ENCODE measurements around the gene CLHC1. TPM values are rescaled to one million over a fixed set of nuclear protein-coding genes. Genes with fewer than 3 reads are reported as not detected.
"Not testable (repeated sequence)": the region's sequence is repeated elsewhere in the genome, so short reads cannot be mapped to it uniquely, and the experiment has no call there.

Gene CLHC1
- total RNA-seq, 4 donors from 2014 or later, result 3.0 to 16.8 (median 3.8) TPM

- Histone ChIP-seq H3K27me3 (no peaks in the 10 kb centered on the region), H3K9me3 (no peaks in the 10 kb centered on the region), H3K36me3 (no peaks in the 10 kb centered on the region), H3K27ac (no peak overlapping the region), H3K4me3 (no peak overlapping the region), H3K4me1 (peaks cover 4 to 51% (median 7%) of the 10 kb centered on the region in 3 donors)
- 35 to 81% methylated on average over 2 of the region's 2 CpGs for WGBS, 2 donors (ENCODE audit: low coverage in 1 of 2)
- no peak for ATAC-seq
- no peak for TF ChIP-seq POLR2AphosphoS5 (IDR thresholded peaks at IDR 0.05)
- TF ChIP-seq POLR2A (IDR thresholded peaks at IDR 0.05), result no peak
- TF ChIP-seq EP300 (IDR thresholded peaks at IDR 0.05), result no peak
- TF ChIP-seq CTCF (IDR thresholded peaks at IDR 0.05), result no peak
These were observed 96.6 kb downstream of the CLHC1 start for GRCh38 chr2:55135491-55135890.

GRCh38 chr2:55134316-55134706 is 97.8 kb downstream of the CLHC1 start:
- H3K36me3 ChIP-seq, result no peaks in the 10 kb centered on the region
- H3K27me3 ChIP-seq, result no peaks in the 10 kb centered on the region
- TF ChIP-seq CTCF (IDR thresholded peaks at IDR 0.05) (no peak), POLR2AphosphoS5 (IDR thresholded peaks at IDR 0.05) (no peak), POLR2A (IDR thresholded peaks at IDR 0.05) (no peak), EP300 (IDR thresholded peaks at IDR 0.05) (no peak)
- ATAC-seq, result no peak
- H3K4me3 ChIP-seq, result peak overlapping the region in 1 of 2 donors; percentile 38
- WGBS, 2 donors (ENCODE audit: low coverage in 1 of 2), result 54 to 88% methylated on average over 1 of the region's 1 CpG
- peaks cover 4 to 43% (median 7%) of the 10 kb centered on the region in 3 donors for H3K4me1 ChIP-seq
- H3K9me3 ChIP-seq, result no peaks in the 10 kb centered on the region
- H3K27ac ChIP-seq, result peak overlapping the region; percentile 68 to 79 (median 74)

GRCh38 chr2:55133467-55134315 is 98.4 kb downstream of the CLHC1 start:
- Histone ChIP-seq H3K4me3 (peak overlapping the region; percentile 26 to 38), H3K9me3 (no peaks in the 10 kb centered on the region), H3K4me1 (peaks cover 4 to 38% (median 7%) of the 10 kb centered on the region in 3 donors), H3K36me3 (no peaks in the 10 kb centered on the region), H3K27me3 (no peaks in the 10 kb centered on the region), H3K27ac (peak overlapping the region; percentile 68 to 79 (median 74))
- peak; percentile 81 for ATAC-seq
- TF ChIP-seq POLR2AphosphoS5 (IDR thresholded peaks at IDR 0.05) (peak; percentile 81), POLR2A (IDR thresholded peaks at IDR 0.05) (no peak)
- WGBS, 2 donors (ENCODE audit: low coverage in 1 of 2), result 15 to 43% methylated on average over 4 to 10 of the region's 10 CpGs

- TF ChIP-seq POLR2AphosphoS5 (IDR thresholded peaks at IDR 0.05), result no peak
- TF ChIP-seq POLR2A (IDR thresholded peaks at IDR 0.05), result no peak
- Histone ChIP-seq H3K4me1 (peaks cover 4 to 10% (median 7%) of the 10 kb centered on the region in 3 donors), H3K4me3 (no peak overlapping the region), H3K27ac (no peak overlapping the region), H3K36me3 (no peaks in the 10 kb centered on the region), H3K27me3 (no peaks in the 10 kb centered on the region), H3K9me3 (no peaks in the 10 kb centered on the region)
- no peak for ATAC-seq
- WGBS, 2 donors (ENCODE audit: low coverage in 1 of 2), result 64 to 89% methylated on average over 1 of the region's 1 CpG
These were observed 101.2 kb downstream of the CLHC1 start for GRCh38 chr2:55130849-55131248.

- not testable (repeated sequence) for ATAC-seq, H3K4me3 ChIP-seq, H3K27me3 ChIP-seq, H3K9me3 ChIP-seq, H3K36me3 ChIP-seq, H3K27ac ChIP-seq, H3K4me1 ChIP-seq
- 85 to 97% methylated on average over 4 of the region's 4 CpGs for WGBS, 2 donors (ENCODE audit: low coverage in 1 of 2)
These were observed 105.5 kb downstream of the CLHC1 start for GRCh38 chr2:55126643-55127042.

Other genes with a start within 250 kb of the CLHC1 start
- gene RTN4, start 181.8 kb downstream of the CLHC1 start, total RNA-seq, result 100 to 1,000 TPM; 216 to 304 (median 228) TPM
- 1,000 to 10,000 TPM in 3 of 4 donors, 100 to 1,000 TPM in 1; 672 to 2,650 (median 1,912) TPM for gene RPS27A, start 395 bp upstream of the CLHC1 start, total RNA-seq
- 10 to 100 TPM; 19.1 to 24.0 (median 22.4) TPM for gene MTIF2, start 36.9 kb upstream of the CLHC1 start, total RNA-seq
- 10 to 100 TPM; 42.5 to 63.5 (median 54.3) TPM for gene CCDC88A, start 187.6 kb upstream of the CLHC1 start, total RNA-seq